Nephron (organoid): ENCODE measurements around the gene MPC1.
A peak's percentile ranks its signal among the peaks of the same experiment; 100 is the strongest.

Source experiments
- H3K27ac Mint-ChIP-seq, 3 experiments: 2 replicates each; pipeline ENCODE4 v1.8.0; 2020; ENCODE audit warnings: mixed read lengths in 3 of 3, mild to moderate bottlenecking in 2 of 3, moderate library complexity in 1 of 3
- H3K27me3 Mint-ChIP-seq: 2 replicates; pipeline ENCODE4 v1.8.0; 2021; ENCODE audit warnings: low read depth, mild to moderate bottlenecking, moderate library complexity, mixed read lengths
- H3K36me3 Mint-ChIP-seq: 2 replicates; pipeline ENCODE4 v1.8.0; 2020; ENCODE audit warnings: low read depth, mixed read lengths
- H3K4me1 Mint-ChIP-seq: 2 replicates; pipeline ENCODE4 v1.8.0; 2020; ENCODE audit warnings: mixed read lengths
- H3K4me3 Mint-ChIP-seq, 3 experiments: 2 replicates each; pipeline ENCODE4 v1.8.0; 2020; ENCODE audit warnings: mild to moderate bottlenecking in 3 of 3, mixed read lengths in 3 of 3, moderate library complexity in 2 of 3
- H3K9me3 Mint-ChIP-seq: 2 replicates; pipeline ENCODE4 v1.8.0; 2020; ENCODE audit warnings: mixed read lengths
- CTCF ChIP-seq, 3 experiments: fragments of 200-600 bp; sonication (generic); IDR thresholded peaks; one replicate each; pipeline ENCODE4 v1.5.0; 2021; ENCODE audit warnings: antibody characterized with exemption in 3 of 3; ENCODE audit not compliant: unreplicated experiment in 3 of 3

Gene MPC1

GRCh38 chr6:166336847-166337246, 45.9 kb downstream of the MPC1 start:
- Mint-ChIP-seq H3K4me3 (no peak overlapping the region), H3K27ac (no peak overlapping the region), H3K9me3 (no peaks in the 10 kb centered on the region), H3K27me3 (no peaks in the 10 kb centered on the region), H3K36me3 (peaks cover 18% of the 10 kb centered on the region), H3K4me1 (peaks cover 38% of the 10 kb centered on the region)
- TF ChIP-seq CTCF (IDR thresholded peaks at IDR 0.05; ENCODE audit: unreplicated experiment in 3 of 3), result no peak

GRCh38 chr6:166335378-166336302, 47.1 kb downstream of the MPC1 start:
- Mint-ChIP-seq H3K27me3 (no peaks in the 10 kb centered on the region), H3K27ac (no peak overlapping the region), H3K4me3 (no peak overlapping the region), H3K4me1 (peaks cover 32% of the 10 kb centered on the region), H3K9me3 (no peaks in the 10 kb centered on the region), H3K36me3 (peaks cover 18% of the 10 kb centered on the region)
- no peak for TF ChIP-seq CTCF (IDR thresholded peaks at IDR 0.05; ENCODE audit: unreplicated experiment in 3 of 3)

GRCh38 chr6:166334878-166335277, 47.9 kb downstream of the MPC1 start:
- Mint-ChIP-seq H3K9me3 (no peaks in the 10 kb centered on the region), H3K4me1 (peaks cover 32% of the 10 kb centered on the region), H3K27me3 (no peaks in the 10 kb centered on the region), H3K27ac (no peak overlapping the region), H3K36me3 (peaks cover 18% of the 10 kb centered on the region), H3K4me3 (no peak overlapping the region)
- no peak for TF ChIP-seq CTCF (IDR thresholded peaks at IDR 0.05; ENCODE audit: unreplicated experiment in 3 of 3)

GRCh38 chr6:166333172-166333995, 49.4 kb downstream of the MPC1 start:
- peak overlapping the region in 2 of 3 experiments; percentile 25 to 46 for H3K27ac Mint-ChIP-seq
- peaks cover 26% of the 10 kb centered on the region for H3K36me3 Mint-ChIP-seq
- no peaks in the 10 kb centered on the region for H3K9me3 Mint-ChIP-seq
- peaks cover 32% of the 10 kb centered on the region for H3K4me1 Mint-ChIP-seq
- no peaks in the 10 kb centered on the region for H3K27me3 Mint-ChIP-seq
- H3K4me3 Mint-ChIP-seq, result peak overlapping the region in 1 of 3 experiments; percentile 67
- no peak for TF ChIP-seq CTCF (IDR thresholded peaks at IDR 0.05; ENCODE audit: unreplicated experiment in 3 of 3)

GRCh38 chr6:166331503-166332415, 51.0 kb downstream of the MPC1 start:
- Mint-ChIP-seq H3K9me3 (no peaks in the 10 kb centered on the region), H3K4me3 (no peak overlapping the region)
- no peak for TF ChIP-seq CTCF (IDR thresholded peaks at IDR 0.05; ENCODE audit: unreplicated experiment in 3 of 3)

More at GRCh38 chr6:166331503-166332415, 51.0 kb downstream of the MPC1 start:
- Mint-ChIP-seq H3K27me3 (no peaks in the 10 kb centered on the region), H3K36me3 (peaks cover 28% of the 10 kb centered on the region), H3K27ac (no peak overlapping the region), H3K4me1 (peaks cover 26% of the 10 kb centered on the region)
